GM19238 (cell line): Measurements from ENCODE around the gene SHISA8.
"Not testable (repeated sequence)": the region's sequence is repeated elsewhere in the genome, so short reads cannot be mapped to it uniquely, and the experiment has no call there.

Experiments used
- DNase-seq: peaks from one replicate; pipeline ENCODE4 v3.0.0; 2011; ENCODE audit warnings: low spot score; ENCODE audit not compliant: insufficient read length

SHISA8 gene

GRCh38 chr22:41900652-41901312 is 14.1 kb downstream of the SHISA8 start:
- no peak for DNase-seq

DNA sequence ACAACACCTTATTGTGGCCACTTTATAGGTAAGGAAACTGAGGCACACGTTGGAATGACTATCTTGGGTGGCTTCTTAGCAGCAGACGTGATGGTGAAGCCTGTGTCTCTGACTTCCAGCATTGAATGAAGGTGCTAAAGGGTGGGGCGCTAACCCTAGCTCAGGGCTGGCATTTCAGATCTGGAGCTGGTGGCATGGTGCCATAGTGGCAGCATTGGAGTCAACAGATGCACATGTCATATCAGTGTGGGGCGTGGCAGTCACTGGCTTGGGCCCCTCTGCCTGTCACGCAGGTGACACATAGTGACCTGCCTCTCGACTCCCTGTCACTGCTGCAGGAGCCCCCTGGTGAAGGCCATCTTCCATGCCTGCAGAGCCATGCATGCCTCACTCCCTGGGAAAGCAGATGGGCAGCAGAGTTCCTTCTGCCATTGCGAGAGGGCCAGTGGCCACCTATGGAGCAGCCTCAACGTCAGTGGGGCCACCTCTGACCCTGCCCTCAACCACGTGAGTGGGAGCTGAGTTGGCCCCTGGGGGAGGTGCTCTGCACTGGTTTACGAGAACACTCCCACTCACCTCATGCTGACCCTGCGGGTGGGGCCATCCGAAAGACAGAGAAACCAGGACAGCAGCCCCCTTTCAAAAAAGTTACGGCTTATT is 14.8 kb downstream of the SHISA8 start:
- DNase-seq, result no peak

DNA sequence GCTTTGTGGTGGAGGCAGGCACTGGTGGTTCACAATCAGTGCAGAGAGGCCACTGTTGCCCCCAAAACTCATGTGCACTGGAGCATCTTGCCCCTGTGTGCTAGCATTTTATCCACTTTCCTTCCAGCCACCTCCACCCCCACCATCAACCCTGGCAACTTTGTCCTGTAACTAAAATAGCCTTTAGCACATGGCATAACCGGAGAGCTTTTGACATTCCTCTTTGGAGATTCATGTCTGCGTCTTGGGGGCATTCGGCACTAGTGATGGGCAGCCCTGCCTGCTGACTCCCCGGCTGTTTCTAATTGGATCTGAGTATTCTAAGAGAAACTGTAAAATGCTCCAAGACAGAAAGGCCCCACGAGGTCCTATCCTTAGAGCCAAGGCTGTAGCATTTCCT is 15.8 kb downstream of the SHISA8 start:
- DNase-seq, result no peak

GRCh38 chr22:41898645-41899044 is 16.2 kb downstream of the SHISA8 start:
- DNase-seq, result no peak

GRCh38 chr22:41893591-41894375 is 21.1 kb downstream of the SHISA8 start:
- DNase-seq, result no peak

GRCh38 chr22:41892721-41893120 is 22.2 kb downstream of the SHISA8 start:
- DNase-seq, result no peak

DNA sequence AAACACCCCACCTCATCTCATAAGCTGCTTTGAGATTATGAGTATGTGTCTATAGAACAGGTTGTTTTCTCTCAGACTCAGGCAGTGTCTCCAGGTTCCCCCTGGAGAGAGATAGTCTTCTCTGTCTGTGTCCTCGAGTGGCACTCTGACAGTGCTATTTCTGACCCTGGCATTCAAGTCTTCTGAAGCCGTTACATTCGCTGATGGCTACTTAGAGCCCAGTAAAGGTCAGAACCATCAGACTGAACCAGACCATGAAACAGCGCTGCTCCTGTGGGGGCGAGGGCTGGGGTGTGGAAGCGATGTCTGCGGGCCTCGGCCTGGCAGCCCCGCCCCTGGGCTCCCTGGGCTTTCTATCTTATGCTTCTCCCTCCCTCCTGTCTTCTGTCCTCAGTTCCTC is 23.5 kb downstream of the SHISA8 start:
- DNase-seq, result no peak

DNA sequence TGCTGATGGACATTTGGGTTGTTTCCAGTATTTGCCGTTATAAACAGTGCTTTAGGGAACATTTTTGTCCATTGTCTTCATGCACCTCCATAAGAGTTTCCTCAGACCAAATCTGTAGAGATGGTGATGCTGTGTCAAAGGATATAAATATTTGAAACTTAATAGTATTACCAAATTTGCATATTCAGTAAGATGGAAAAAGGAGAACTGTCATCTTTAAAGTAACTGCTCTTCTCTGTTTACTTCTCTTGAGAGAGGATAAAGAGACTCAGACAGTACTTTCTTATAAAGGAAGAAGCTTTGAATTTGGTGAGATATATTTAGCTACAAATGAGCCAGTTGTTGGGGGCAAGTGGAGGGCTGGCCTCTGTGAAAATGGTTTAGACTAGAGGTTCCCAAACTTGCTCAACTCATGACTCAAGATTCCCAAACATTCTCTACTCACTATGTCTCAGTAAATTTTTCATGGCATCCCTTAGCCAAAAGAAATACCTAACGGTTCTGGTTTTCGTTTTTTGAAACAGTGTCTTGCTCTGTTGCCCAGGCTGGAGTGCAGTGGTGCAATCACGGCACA is 26.2 kb downstream of the SHISA8 start:
- DNase-seq, result no peak

DNA sequence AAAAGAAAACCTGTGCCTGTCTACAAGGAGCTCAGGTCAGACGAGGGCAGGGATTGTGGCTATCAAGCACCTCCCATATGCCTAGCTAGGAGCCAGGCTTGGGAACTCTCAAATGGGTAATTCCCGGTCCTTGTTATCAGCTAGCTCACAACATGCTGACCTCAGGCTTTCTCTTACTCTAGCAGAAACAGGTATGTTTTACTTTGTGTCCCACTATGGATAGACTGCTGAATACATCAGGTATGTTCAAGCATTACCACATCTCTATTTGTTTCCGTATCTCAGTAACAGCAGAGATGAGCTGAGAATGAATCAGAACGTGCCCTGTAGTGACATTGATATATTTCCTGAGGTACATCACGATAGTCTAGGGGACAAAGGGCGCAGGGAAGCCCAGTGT is 29.4 kb downstream of the SHISA8 start:
- no peak for DNase-seq

- DNase-seq, result no peak
Measured at GRCh38 chr22:41885116-41885515, 29.8 kb downstream of the SHISA8 start.

- DNase-seq, result no peak
Measured at GRCh38 chr22:41883400-41883799, 31.5 kb downstream of the SHISA8 start.

DNA sequence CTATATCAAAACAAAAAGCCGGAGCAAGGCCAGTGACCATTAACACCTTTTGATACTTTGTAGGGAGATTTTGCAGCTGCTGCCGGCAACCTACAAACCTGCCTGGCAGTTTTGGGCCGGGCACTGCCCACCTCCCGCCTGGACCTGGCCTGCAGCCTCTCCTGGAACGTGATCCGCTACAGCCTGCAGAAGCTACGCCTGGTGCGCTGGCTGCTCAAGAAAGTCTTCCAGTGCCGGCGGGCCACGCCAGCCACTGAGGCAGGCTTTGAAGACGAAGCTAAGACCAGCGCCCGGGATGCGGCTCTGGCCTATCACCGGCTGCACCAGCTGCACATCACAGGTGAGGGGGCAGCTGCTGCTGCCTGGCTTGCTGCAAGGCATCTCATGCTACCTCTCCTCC is 34.2 kb downstream of the SHISA8 start:
- no peak for DNase-seq

GRCh38 chr22:41876675-41877074 is 38.2 kb downstream of the SHISA8 start:
- no peak for DNase-seq

- no peak for DNase-seq
Measured at GRCh38 chr22:41876275-41876674, 38.6 kb downstream of the SHISA8 start.

- no peak for DNase-seq
Measured at GRCh38 chr22:41875531-41876270, 39.2 kb downstream of the SHISA8 start.

GRCh38 chr22:41874090-41874489 is 40.8 kb downstream of the SHISA8 start:
- no peak for DNase-seq

DNA sequence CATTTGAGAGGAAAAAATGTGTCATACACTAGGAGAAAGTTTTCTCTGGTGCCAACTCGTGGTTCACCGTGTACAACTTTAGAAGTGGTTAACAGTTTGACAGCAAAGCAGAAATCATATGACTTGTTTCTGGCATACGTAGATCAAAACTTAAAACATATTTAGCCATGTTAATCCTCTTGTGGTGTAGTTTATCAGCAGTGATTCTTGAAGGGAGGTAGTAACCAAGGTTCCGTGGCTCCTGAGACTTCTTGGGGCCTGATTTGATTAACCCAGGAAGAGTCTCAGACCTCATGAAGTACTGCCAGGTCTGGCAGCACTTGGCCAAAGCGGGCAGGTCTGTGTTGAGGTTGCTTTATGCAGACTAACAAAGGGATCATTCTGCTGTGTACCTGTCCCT is 41.5 kb downstream of the SHISA8 start:
- DNase-seq, result no peak

DNA sequence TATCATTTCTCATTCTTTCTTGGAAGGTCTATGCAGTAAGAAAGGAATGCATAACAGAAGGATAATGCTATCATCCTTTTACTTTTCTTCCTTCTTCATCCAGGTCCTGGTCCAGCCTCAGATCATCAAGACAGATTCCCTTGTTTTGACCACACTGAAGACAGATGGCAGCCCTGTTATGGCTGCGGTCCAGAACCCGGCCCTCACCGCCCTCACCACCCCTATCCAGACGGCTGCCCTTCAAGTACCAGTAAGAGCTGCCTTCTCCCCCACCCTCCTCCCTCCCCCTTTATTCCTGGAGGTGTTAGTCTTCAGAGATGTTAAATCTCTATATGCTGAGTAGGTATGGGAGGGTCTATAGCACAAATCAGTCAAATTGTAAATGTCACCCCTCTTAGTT is 44.1 kb downstream of the SHISA8 start:
- DNase-seq, result no peak

DNA sequence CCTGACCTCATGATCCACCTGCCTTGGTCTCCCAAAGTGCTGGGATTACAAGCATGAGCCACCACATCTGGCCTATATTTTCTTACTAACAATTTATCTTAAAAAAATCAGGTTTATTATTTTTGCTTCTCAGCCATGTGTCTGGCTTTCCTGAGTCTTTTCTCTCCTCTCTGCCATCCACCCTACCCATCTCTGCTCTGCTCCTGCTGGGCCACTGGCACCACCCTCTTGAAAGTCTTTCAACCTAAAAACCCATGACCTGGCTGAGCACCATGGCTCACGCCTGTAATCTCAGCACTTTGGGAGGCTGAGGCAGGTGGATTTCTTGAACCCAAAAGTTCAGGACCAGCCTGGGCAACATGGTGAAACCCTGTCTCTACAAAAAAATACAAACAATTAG is 44.8 kb downstream of the SHISA8 start:
- DNase-seq, result not testable (repeated sequence)

GRCh38 chr22:41868556-41868955 is 46.3 kb downstream of the SHISA8 start:
- DNase-seq, result no peak

DNA sequence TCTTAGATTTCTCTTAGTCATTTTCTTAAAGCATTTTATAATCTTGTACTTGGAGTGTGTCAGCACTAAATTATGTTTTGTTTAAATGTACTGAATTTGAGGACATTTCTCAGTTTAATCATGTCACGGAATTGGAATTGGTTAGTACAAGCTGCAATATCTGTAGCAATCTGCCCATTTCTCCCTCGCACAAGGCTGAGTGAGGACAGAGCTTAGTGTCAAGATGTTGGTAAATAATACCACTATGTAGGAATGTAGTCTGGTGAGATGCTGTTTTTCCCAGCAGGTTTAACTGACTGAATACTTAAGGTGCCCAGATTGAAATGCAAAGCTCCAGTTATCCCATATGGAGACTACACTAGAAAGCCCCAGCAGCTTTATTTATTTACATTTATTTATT is 51.4 kb downstream of the SHISA8 start:
- DNase-seq, result no peak
